NCI-H510A (cell line): ENCODE data around the gene NGEF.
"Not testable (repeated sequence)": the region's sequence is repeated elsewhere in the genome, so short reads cannot be mapped to it uniquely, and the experiment has no call there.

Source experiments
- DNase-seq: peaks from one replicate; lab custom pipeline; 2025; lab: John Stamatoyannopoulos, UW

The NGEF gene

DNA sequence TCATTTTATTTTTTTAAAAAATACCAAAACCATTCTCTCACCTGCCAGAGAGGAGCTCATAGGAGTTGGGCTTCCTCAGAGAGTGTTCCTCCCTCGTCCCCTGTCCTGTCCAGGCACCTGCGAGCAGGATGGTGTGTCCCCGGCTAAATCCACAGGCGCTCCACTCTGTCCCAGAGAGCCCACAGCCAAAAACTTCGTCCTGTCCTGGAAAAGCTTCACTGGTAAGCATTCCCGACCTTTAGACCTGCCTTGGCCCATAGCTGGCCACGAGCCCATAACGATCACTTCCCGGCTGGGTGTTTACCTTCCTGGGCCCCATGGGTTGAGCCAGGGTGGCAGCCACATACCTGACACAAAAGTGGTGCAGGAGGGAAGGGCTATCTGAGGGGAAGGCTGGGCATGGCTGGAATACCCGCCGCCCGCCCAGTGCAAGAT, at the start of gene NGEF:
Gene NGEF (minus strand): TSS at position 230 of the 435 bp plus-strand sequence. CDS start 38,366 bp downstream, outside the sequence.
- no peak for DNase-seq

GRCh38 chr2:233062451-233062850, 49.4 kb upstream of the NGEF start:
- DNase-seq: no peak

DNA sequence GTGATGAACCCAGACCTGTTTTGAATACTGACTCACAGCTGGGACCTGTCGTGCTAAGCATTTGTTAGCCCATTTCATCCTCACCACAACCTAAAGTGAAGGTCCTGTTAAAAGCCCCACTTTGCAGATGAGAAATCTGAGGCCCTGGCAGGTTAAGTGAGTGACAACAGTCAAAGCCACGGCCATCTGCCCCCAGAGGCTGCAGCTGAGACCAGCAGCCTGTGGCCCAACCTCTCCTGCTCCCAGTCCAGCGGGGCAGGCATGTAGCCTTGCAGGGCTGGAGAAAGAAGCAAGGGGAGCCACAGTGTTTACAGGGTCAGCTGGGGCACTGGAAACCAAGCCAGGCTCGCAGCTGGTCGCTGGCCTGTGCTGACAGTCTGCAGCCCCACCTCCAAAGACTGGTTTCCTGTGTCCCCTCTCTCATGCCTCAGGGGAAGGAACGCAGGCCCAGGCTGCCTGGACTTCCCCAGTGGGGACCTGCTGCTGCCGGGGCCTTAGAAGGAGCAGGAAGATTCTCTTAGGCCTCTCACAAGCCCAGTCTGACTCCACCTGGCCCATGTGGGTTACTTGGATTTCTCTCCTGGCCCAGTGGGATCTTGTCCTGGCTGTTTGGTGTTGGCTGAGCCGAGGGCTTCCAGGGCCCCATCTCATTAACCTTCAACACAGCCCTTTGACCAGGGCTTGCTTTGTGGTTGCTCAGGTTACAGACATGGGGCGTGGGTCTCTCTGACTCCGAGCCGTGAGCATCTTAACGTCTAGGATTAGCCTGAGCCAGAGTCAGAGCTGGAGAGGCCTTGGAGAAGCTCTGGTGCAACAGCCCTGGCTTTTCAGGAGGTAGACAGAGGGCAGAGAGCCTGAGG, 48.8 kb upstream of the NGEF start:
- DNase-seq: no peak

DNA sequence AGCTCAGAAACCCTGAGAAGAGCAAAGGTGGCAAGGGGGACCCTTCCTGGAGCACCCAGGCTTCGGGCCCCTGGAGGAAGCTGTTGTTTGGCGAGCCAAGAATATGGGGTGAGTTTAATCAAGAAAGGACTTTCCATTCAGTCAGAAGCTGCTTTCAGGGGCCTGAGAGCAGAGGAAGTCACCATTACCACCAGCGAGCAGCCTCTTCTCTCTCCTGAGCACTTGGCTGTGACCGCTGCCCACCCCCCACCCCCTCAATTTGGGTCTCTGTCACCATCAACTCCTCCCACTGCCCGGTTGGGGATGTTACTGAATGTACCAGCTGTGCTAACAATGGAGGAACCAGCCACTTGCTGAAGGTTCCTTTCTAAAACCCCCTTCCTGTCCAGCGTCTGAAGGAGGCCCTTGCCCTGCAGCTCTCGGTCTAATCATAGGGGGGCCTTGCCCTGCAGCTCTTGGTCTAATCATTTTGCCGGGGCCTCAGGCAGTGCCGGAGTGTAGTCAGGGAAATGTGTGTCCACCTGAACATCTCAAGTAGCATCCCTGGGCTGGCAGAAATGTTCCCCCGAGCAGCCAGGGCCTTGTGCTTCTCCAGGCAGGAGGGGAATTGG, 48.0 kb upstream of the NGEF start:
- no peak for DNase-seq

GRCh38 chr2:233060501-233060979, 47.5 kb upstream of the NGEF start:
- DNase-seq: no peak

DNA sequence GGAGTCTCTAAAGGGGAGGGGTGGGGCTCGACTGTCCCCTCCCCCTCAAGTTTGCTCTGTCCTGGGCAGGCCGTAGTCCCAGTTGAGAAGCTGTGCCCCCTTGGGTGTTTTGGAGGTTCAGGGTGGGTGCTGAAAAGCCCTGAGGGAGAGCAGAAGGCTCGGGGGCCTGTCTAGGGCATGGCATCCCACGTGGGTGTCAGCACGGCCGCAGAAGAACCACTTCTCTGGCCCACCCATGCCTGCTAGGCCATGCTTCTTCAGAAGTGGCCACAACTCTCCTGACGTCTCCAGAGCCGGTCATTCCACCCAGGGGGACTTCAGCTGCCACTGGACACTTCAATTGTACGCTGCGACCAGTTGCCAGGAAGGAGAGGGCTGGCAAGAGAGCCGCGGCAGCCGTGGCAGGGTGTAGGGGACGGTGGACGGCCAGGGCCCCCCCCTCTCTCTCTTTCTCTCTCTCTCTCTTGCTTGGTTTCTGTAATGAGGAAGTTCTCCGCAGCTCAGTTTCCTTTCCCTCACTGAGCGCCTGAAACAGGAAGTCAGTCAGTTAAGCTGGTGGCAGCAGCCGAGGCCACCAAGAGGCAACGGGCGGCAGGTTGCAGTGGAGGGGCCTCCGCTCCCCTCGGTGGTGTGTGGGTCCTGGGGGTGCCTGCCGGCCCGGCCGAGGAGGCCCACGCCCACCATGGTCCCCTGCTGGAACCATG, 46.9 kb upstream of the NGEF start, which contains the start of gene INPP5D:
Gene INPP5D (plus strand): TSS at position 546 of the 704 bp plus-strand sequence. CDS start 137 bp downstream, at position 683.
- no peak for DNase-seq

GRCh38 chr2:233059547-233059796, 46.4 kb upstream of the NGEF start:
- no peak for DNase-seq

DNA sequence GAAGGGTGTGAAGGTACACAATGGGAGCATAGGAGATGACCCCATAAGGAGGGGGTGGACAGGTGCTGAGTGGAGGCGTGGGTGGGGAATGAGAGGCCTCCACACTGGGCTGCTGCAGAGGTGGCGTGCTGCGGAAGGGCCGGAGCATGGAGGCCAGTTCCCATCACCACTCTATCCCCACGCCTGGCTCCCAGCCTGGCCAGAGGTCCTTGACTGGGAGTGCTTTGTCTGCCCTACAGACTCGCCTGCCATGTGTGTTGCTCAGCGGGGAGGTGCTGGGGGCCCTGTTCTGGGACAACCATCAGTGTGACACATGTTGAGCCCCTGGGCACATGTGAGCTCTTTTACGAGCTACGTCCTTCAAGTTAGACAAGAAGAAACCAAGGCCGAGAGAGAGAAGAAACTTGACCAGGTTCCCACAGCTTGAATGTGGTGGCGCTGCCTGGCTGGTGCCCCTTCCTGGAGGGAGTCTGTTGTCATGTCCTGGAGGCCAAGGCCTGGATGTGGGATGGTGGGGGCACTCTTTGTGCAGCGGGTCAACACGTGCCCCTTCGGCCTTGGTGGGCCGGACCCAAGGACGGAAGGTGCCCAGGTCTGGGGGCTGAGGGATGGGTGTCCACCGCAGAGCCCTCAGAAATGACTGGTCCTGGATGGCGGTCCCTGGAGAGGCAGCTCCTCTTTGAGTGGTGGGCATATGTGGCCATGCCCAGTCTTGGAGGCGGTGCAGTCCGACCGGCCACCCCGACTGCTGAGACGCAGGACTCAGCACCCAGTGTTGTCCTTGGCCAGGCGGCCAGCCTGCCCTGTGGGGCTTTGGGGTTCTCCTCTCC, 45.9 kb upstream of the NGEF start:
- no peak for DNase-seq

- DNase-seq: no peak
These were observed 44.0 kb upstream of the NGEF start for GRCh38 chr2:233056961-233057605.

DNA sequence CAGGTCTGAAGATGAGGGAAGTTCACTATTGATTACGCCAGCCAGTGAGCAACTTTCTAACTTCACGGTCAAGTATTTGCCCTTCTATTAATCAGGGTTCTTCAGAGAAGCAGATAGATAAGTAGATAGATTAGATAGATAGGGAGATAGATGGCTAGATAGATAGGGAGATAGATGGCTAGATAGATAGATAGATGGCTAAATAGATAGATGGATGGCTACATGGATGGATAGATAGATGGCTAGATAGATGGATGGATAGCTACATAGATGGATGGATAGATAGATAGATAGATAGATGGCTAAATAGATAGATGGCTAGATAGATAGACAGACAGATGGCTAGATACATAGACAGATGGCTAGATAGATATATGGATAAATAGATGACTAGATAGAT, 42.3 kb upstream of the NGEF start:
- no peak for DNase-seq

DNA sequence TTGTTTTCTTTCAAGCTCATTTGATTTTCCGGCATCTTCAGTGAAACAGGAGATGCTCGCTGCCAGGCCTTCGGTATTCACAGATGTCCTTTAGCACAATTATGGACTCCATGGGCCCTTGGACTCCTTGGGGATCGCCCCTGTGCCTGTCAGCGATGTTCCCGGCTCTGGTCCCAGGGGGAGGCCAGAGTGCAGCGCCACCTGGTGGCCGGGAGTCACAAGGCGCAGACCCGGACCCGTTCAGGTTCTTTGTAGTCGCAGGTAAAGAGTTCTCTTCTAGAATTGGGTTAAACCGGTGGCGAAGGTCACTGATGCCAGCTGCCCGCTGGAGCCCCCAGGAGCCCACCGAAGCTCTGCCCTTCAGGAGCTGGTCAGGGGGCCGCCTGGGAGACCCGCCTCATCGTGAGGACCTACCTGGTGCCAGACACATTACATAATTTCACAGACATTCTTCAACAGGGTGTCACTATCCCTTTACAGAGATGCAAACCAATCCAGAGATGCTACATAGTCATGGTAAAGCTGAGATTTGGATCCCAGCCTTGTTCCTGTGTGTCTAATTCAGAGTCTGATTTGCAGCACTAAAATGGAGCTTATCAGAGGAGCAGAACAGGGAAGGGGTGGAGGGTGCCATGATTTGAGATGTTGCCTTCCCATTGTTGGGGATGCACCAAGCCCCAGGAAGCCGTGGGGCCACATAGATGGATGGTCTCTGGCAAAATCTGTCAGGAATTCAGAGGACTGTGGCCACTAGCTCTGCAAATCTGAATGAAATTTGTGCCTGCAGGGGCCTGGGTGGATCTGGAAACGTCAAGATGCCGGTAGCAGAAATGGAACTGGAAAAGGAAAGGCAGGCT, 41.1 kb upstream of the NGEF start:
- DNase-seq: peak; percentile 12

DNA sequence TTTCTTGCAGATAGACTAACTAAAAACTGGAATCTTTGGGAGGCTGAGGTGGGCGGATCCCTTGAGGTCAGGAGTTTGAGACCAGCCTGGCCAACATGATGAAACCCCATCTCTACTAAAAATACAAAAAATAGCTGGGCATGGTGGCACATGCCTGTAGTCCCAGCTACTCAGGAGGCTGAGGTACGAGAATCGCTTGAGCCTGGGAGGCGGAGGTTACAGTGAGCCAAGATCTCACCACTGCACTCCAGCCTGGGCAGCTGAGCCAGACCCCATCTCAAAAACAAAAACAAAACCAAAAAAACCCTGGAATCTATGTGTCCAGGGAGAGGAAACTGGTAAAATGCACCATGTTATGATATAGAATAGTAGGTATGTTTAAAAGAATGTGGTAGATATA, 39.5 kb upstream of the NGEF start:
- DNase-seq: not testable (repeated sequence)

DNA sequence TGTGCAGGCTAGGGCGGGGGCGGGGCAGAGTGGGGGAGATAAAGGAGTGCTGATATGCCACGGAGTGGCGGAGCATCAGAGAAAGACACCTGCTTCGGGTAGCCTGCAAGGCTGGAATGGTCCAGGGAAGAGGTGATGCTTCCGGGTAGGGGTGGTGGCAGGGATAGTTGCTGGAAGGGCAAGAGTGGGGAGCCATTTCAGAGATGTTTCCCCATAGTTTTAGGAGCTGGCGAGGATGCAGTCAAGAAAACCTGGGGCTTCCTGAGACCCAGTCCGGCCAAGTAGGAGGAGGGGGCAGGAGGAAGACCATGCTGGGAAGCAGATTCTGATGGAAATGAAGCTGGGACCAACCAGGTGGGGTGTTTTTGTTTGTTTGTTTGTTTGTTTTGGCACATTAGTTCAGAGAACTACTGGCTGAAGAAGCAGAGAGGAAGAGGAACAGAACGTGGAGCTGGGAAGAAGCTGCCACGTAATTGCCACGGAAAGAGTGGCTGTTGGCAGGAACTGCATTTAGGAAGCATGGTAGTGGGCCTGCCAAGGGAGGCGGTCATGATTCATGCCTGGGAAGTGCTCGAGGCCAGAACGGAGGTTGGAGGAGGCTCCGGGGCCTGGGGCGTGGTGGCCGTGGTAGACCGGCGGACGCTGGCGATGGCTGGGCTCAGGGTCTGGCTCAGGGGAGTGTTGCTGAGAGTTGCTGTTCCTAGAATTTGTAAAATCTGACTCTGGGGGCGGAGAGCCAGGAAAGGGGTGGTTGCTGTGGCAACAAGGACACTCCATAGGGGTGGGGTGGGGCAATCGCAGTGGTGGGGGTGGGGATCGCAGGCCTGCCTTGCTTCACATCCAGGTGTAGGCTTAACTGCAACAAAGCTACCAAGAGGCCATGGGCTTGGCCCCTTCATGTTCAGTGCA, 38.4 kb upstream of the NGEF start:
- DNase-seq: no peak

- DNase-seq: no peak
These were observed 36.2 kb upstream of the NGEF start for GRCh38 chr2:233049194-233049761.

DNA sequence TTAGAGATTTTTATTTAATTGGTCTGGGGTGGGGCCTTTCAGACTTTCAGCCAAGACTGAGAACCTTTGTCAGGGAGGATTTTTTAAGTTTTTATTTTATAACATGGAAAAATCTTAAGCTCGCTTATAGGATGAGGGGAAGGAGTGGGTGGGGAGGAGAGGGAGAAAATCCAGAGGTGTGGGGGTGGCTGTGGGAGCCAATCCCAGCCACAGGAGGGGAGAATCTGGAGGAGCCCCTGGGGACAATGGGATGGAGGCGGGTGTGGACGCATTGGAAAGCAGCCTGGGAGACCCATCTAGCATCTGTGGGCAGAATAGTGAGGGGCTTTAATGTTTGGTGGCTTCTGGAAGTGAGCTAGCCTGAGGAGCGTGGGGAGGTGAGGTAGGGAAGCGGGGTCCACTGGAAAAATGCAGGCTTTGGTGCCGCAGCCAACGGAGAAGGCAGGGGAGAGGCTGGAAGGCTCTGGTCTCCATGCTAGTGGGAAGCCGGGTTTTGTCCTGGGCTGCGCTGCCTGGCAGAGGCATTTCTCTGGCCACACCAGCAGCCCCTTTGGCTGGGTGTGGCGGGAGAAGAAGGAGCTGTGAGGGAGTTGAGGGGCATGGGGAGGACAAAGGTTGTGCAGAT, 35.6 kb upstream of the NGEF start:
- DNase-seq: no peak

GRCh38 chr2:233047667-233048066, 34.6 kb upstream of the NGEF start:
- DNase-seq: no peak

DNA sequence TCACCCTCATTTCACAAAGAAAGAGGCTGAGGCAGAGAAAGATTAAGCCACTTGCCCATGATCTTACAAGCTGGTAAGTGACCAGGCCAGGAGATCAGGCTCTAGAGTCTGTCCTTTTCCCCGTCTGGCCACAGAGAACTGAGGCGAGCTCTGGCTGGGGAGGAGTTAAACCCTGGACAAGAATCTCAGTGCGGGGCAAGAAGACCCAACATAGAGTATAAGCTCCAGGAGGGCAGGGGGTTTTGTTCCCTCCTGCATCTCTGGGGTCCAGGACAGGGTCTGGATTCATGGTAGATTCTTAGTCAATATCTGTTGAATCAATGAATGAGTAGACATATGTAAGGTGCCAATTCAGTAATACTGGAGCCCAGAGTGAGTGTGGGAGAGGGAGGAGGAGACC, 34.1 kb upstream of the NGEF start:
- no peak for DNase-seq

- no peak for DNase-seq
These were observed 32.0 kb upstream of the NGEF start for GRCh38 chr2:233044974-233045605.
